Stimulated activated CD8-positive, alpha-beta memory T cell treated with anti-CD3 and anti-CD28 coated beads, Interleukin-15, amount 100 ng/mL, for 24 hours (primary cell): Measurements from ENCODE around the gene FAM241B.
A peak's percentile ranks its signal among the peaks of the same experiment; 100 is the strongest.

ENCODE experiments used
- DNase-seq: peaks from one replicate; pipeline ENCODE4 v3.0.0-alpha.2; 2020; ENCODE audit warnings: low read depth

The FAM241B gene, protein sequence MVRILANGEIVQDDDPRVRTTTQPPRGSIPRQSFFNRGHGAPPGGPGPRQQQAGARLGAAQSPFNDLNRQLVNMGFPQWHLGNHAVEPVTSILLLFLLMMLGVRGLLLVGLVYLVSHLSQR

DNA sequence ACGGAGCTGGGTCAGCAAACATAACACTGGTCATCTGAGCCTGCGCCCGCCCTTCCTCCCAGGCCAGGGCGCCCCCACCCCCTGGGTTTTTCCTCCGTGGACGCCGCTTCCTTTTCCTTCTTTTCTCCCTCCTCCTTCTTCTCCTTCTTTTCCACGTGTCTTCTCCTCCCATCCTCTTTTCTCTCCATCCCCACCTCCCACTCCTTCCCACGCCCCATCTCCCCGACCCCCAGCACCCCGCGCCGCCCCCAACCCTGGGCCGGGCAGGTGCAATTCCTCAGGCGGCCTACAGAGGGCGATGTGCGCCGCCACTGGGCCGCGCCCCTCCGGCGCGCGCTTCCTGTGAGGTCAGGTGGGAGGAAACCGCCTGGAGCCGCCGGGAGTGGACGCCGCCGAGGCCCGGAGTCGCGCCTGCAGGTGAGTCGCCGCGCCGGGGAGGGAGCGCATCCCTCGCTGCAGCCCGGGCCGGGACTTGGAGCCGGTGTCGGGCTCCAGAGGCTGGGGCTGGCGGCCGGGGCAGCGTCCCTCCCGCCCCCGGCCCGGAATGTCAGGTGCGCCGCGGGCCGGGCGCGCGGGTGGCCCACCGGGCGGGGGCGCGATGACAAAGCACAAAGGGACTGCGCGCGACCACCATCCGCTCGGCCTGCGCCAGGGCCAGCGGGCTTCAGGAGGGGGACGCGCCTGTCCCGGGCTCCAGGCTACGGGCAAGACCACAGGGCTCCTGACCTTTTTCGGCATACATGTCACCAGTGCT is at the start of gene FAM241B:
Gene FAM241B (plus strand): TSS at position 351 of the 754 bp plus-strand sequence. CDS start 1,497 bp downstream, outside the sequence.
- DNase-seq = peak; percentile 68

- DNase-seq = no peak
Observed at GRCh38 chr10:69580435-69580834, 49.6 kb upstream of the FAM241B start.

- DNase-seq = no peak
Observed at GRCh38 chr10:69583106-69583505, 46.9 kb upstream of the FAM241B start.

- DNase-seq = no peak
Observed at GRCh38 chr10:69584624-69585023, 45.4 kb upstream of the FAM241B start.

GRCh38 chr10:69588358-69588757 is 41.7 kb upstream of the FAM241B start:
- no peak for DNase-seq

DNA sequence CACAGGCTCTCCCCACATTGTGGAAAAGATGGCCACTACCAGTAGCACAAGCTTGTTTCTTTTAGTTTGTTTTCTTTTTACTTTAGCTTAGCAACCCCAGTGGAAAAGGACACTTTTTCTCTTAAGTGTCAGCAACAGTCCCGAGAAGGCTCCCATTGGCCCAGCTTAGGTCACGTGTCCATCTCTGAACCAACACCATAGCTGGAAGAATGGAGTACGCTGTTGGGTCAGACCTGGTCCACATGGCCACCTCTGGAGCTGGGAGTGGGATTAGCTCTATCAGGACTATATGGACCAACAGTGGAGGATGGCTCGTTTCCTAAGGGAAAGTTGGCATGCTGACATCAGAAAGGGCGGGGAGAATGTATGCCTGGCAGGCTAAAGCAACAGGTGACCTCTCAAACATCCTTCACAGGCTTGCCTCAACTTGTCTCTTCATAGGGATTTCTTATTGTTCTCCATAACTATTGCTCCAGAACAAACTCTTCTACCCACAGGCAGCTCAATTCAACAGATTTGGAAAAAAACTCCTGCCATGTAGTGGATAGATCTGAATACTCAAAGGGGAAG is 29.2 kb upstream of the FAM241B start:
- no peak for DNase-seq

- no peak for DNase-seq
Observed at GRCh38 chr10:69609077-69609476, 21.0 kb upstream of the FAM241B start.

DNA sequence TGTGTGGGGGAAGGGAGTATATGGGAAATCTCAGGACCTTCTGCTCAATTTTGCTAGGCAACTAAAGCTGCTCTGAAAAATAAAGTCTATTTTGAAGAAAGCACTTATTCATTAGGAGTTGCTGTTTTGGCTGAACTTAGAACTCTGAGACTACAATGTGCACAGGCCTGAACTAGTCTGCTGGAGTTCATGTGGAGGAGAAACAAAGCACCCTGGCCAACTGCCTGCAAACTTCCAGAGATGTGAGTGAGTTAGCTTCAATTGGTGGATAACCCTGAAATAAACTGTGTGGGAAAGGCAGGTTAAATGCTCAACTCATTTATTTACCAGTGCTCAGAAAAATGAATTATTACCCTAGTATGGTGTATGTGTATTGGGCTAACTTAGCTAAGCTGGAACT is 17.3 kb upstream of the FAM241B start:
- DNase-seq = no peak

GRCh38 chr10:69614130-69614529 is 15.9 kb upstream of the FAM241B start:
- no peak for DNase-seq

DNA sequence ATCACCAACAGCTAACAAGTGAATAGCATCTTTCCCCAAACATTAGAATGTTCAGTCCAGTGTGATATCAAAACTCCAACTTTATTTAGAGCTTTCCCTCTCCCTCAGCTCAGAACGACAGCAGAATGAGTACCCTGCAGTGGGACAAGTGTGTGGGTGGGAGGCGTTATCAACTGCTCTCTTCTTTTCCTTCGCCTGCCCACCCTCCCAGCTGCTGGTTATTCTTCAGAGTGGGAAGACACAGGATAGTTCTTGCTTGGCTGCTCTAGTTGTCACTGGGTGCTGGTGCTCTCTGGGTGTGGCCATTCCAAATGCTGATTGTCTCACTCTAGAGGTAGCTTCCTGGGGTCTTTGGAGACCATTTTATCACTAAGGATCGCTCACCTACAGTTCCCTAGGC is 13.7 kb upstream of the FAM241B start:
- no peak for DNase-seq

- no peak for DNase-seq
Observed at GRCh38 chr10:69618746-69619145, 11.3 kb upstream of the FAM241B start.

GRCh38 chr10:69619626-69620025 is 10.4 kb upstream of the FAM241B start:
- DNase-seq = no peak

GRCh38 chr10:69620625-69621024 is 9.4 kb upstream of the FAM241B start:
- DNase-seq = no peak

DNA sequence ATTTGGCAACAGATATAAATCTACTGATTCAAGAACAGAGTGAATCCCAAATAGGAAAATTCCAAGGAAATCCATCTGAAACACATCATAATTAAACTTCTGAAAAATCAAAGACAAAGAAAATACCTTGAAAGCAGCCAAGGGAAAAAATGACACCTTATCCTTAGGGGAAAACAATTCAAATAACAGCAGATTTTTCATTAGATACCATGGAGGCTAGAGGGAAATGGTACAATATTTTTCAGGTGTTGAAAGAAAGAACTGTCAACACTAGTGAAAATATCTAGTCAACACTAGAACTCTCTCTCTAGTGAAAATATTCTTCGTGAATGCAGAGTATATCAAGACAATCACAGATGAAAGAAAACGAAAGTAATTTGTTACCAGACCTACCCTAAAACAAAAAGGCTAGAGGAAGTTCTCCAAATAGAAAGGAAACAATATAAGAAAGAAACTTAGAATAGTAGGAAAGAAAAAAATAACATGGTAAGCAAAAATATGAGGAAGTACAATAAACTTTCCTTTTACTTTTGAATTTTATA is 5.7 kb upstream of the FAM241B start:
- DNase-seq = no peak

GRCh38 chr10:69626826-69627225 is 3.2 kb upstream of the FAM241B start:
- no peak for DNase-seq

DNA sequence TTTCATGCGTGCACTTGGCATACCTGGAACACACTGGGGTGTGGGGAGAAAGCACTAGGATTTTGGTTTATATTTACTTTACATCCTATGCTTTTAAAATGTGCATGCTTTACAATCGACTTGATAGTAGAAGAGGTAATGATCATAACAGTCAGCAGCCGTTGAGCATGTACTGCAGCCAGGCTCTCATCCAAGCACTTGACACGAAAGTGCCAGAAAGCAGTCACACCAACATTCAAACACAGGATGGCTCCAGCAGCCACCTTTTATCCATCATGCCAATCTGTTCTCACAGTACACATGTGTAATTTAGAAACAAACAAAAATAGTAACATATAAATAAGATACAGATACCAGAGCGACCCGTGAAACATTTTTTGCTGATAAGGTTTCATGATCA is 1.2 kb upstream of the FAM241B start:
- no peak for DNase-seq

DNA sequence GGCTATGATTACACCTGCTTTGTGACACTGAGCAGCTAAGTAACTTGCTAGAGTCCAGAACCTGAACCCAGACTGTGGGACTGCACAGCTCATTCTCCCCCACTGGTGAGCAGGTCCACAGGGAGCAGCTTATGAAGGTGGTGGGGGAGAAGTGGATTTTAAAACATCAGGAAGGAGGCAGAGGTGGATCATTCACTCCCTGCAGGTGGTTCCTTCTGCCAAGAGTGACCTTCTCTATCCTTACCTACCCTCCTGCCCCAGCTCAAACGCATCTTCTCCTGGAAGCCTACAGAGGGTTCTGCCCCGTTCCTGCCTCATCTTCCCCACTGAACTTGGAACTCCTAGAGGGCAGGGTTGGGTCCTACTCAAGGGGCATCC is 539 bp upstream of the FAM241B start:
- no peak for DNase-seq

DNA sequence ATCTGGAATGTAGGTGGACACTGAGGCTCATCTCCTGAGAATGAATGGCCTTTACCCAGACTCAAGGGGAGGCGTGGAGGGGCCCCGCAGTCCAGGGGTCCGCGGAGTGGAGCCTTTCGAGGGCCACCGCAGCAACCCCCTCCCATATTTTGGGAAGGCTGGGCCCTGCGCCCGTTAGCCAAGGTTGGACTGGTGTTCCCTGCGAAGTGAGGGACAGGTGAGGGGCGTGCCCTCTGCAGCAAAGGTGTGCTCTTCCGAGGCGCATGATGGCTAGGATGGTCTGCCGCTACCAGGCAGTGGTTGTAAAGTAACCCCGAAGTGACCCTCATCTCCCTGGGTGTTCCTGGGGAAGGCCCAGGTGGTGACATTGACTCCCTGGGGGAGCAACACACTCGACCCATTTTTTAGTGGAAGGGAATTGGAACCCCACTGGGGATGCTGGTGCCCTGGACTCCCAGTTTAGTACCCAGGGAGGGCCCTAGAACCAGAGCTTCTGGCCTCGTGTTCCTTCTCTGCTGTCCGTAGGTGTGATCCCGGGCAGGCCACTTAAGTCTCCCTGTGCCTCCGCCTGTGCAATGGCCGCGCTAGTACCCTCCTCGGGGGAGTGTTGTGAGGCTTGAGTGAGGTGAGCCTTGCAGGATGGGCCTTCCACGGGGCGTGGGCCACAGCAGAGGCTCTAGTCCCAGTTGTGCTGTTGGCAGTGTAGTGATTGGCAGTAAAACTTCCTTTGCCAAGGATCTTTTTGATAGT is 779 bp downstream of the FAM241B start:
- no peak for DNase-seq

DNA sequence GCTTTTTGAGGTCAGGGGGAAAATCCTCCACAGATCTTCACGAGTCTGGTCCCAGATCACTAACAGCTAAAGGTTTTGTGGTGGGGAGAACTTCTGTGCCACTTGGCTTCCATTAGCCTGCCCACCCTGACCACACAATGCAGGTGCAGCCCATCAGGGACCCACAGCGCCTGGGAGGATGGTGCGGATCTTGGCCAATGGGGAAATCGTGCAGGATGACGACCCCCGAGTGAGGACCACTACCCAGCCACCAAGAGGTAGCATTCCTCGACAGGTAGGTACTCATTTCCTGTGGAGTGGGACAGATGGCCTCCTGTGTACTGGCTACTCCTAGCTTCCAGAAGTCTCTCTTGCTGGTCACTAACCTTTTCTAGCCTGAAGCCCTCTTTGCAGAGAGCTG is 1.5 kb downstream of the FAM241B start:
- no peak for DNase-seq

- DNase-seq = no peak
Observed at GRCh38 chr10:69632516-69633199, 2.6 kb downstream of the FAM241B start.

- no peak for DNase-seq
Observed at GRCh38 chr10:69633673-69634635, 3.9 kb downstream of the FAM241B start.
